Hepatocyte (in vitro differentiated cells): ENCODE data around the gene URM1.

Experiments used
- CTCF ChIP-seq: fragments of 200-600 bp; sonication (generic); IDR thresholded peaks from 2 replicates; pipeline ENCODE4 v1.5.1; 2016; ENCODE audit warnings: antibody characterized with exemption, mild to moderate bottlenecking; ENCODE audit not compliant: poor library complexity
- EZH2 ChIP-seq: fragments of 200-600 bp; sonication (generic); IDR thresholded peaks from 2 replicates; pipeline ENCODE4 v1.6.1; 2016; ENCODE audit warnings: antibody characterized with exemption, mild to moderate bottlenecking, borderline replicate concordance
- EZH2phosphoT487 ChIP-seq: fragments of 200-600 bp; sonication (generic); IDR thresholded peaks from one replicate; pipeline ENCODE4 v1.6.1; 2018; ENCODE audit warnings: antibody characterized with exemption, mild to moderate bottlenecking, low read depth, moderate library complexity; ENCODE audit not compliant: unreplicated experiment, severe bottlenecking

GRCh38 chr9:128416014-128416413 lies 44.8 kb downstream of the URM1 start:
- TF ChIP-seq CTCF: no peak
- no peak for TF ChIP-seq EZH2
- TF ChIP-seq EZH2phosphoT487: no peak
